ENCODE measurements around the gene OSBPL8. TPM values are rescaled to one million over a fixed set of nuclear protein-coding genes. Genes with fewer than 3 reads are reported as not detected.
A peak's percentile ranks its signal among the peaks of the same experiment; 100 is the strongest.

The OSBPL8 gene
- total RNA-seq, 1 experiment from 2014 or later = 81.7 TPM

- TF ChIP-seq ZNF425 (CRISPR knock-in tag; conservative IDR thresholded peaks at IDR 0.05) (no peak), NR2C2 (CRISPR knock-in tag; IDR thresholded peaks at IDR 0.05) (no peak), ZNF281 (CRISPR knock-in tag; IDR thresholded peaks at IDR 0.05) (no peak), RELA (CRISPR knock-in tag; IDR thresholded peaks at IDR 0.05; ENCODE audit: borderline replicate concordance) (no peak), CREM (CRISPR knock-in tag; IDR thresholded peaks at IDR 0.05) (no peak), RORB (CRISPR knock-in tag; IDR thresholded peaks at IDR 0.05) (no peak), ARID4B (CRISPR knock-in tag; IDR thresholded peaks at IDR 0.05; ENCODE audit: borderline replicate concordance) (no peak), TCF7 (CRISPR knock-in tag; IDR thresholded peaks at IDR 0.05; ENCODE audit: low read depth) (no peak), ZNF317 (CRISPR knock-in tag; IDR thresholded peaks at IDR 0.05; ENCODE audit: borderline replicate concordance, low read depth) (no peak), ETV6 (CRISPR knock-in tag; IDR thresholded peaks at IDR 0.05) (no peak), FOXK1 (CRISPR knock-in tag; IDR thresholded peaks at IDR 0.05) (no peak), ZNF263 (CRISPR knock-in tag; IDR thresholded peaks at IDR 0.05; ENCODE audit: low read depth) (no peak), ZSCAN18 (CRISPR knock-in tag; IDR thresholded peaks at IDR 0.05) (no peak), ERG (CRISPR knock-in tag; IDR thresholded peaks at IDR 0.05) (no peak)
These were observed 108.0 kb downstream of the OSBPL8 start (continued) for GRCh38 chr12:76451528-76451927.

GRCh38 chr12:76450690-76451089 is 108.9 kb downstream of the OSBPL8 start:
- H3K9me3 Mint-ChIP-seq = no peaks in the 10 kb centered on the region
- ATAC-seq (no peak), DNase-seq (ENCODE audit: low spot score) (no peak)
- ChIA-PET CTCF (no interaction called here), POLR2A (no interaction called here)
- H3K36me3 Mint-ChIP-seq = peaks cover 6% of the 10 kb centered on the region
- H3K27me3 Mint-ChIP-seq (ENCODE audit: low read depth) = no peaks in the 10 kb centered on the region
- H3K4me3 Mint-ChIP-seq = no peak overlapping the region
- peak overlapping the region; percentile 63; the same call in 1 of the 2 replicates for H3K27ac Mint-ChIP-seq
- 0 out of 2 replicates have a peak, but pooled peaks cover 3% of the 10 kb centered on the region for H3K4me1 Mint-ChIP-seq
- TF ChIP-seq E2F4 (CRISPR knock-in tag; IDR thresholded peaks at IDR 0.05; ENCODE audit: borderline replicate concordance, low read depth) (no peak), CBFB (CRISPR knock-in tag; IDR thresholded peaks at IDR 0.05; ENCODE audit: low read depth) (no peak), EMX1 (CRISPR knock-in tag; IDR thresholded peaks at IDR 0.05) (no peak), NR1H2 (CRISPR knock-in tag; IDR thresholded peaks at IDR 0.05) (no peak), USF1 (CRISPR knock-in tag; IDR thresholded peaks at IDR 0.05) (no peak), SMAD3 (CRISPR knock-in tag; IDR thresholded peaks at IDR 0.05; ENCODE audit: borderline replicate concordance) (no peak), ZNF425 (CRISPR knock-in tag; conservative IDR thresholded peaks at IDR 0.05) (no peak)

Measured in WTC11 (cell line).